H1 (cell line): Measurements from ENCODE around the gene DAPL1. TPM values are rescaled to one million over a fixed set of nuclear protein-coding genes. Genes with fewer than 3 reads are reported as not detected.

ENCODE experiments used
- BCL11A ChIP-seq, 2 experiments: IDR thresholded peaks; one replicate each; pipeline ENCODE4 v1.6.1; 2011; ENCODE audit warnings: low read depth in 2 of 2, low read length in 2 of 2, mild to moderate bottlenecking in 2 of 2
- CHD1 ChIP-seq: IDR thresholded peaks from 2 replicates; pipeline ENCODE4 v1.6.1; 2012; ENCODE audit warnings: low read depth, low read length, improper control_type of control experiment
- CHD7 ChIP-seq: fragments of 300-600 bp; sonication (generic); IDR thresholded peaks from 2 replicates; pipeline ENCODE4 v1.7.1; 2012; ENCODE audit warnings: low read length, moderate library complexity, mild to moderate bottlenecking, inconsistent platforms; ENCODE audit not compliant: insufficient replicate concordance
- CTBP2 ChIP-seq: IDR thresholded peaks from 2 replicates; pipeline ENCODE4 v1.7.0; 2011; ENCODE audit warnings: borderline replicate concordance, mild to moderate bottlenecking, moderate library complexity, mixed read lengths, low read length; ENCODE audit not compliant: insufficient read depth, insufficient read length
- JUND ChIP-seq: IDR thresholded peaks from 2 replicates; pipeline ENCODE4 v1.6.1; 2011; ENCODE audit warnings: mild to moderate bottlenecking, improper control_type of control experiment, low read length
- KDM4A ChIP-seq: IDR thresholded peaks from one replicate; pipeline ENCODE4 v1.7.1; 2012; ENCODE audit warnings: low read depth, mild to moderate bottlenecking, moderate library complexity, low read length, inconsistent platforms; ENCODE audit not compliant: severe bottlenecking
- RAD21 ChIP-seq, 2 experiments: IDR thresholded peaks in 1 of 2; conservative IDR thresholded peaks in 1 of 2; 2 replicates each; pipeline ENCODE4 v1.6.1; 2011; ENCODE audit warnings: low read depth in 2 of 2, low read length in 2 of 2, improper control_type of control experiment in 1 of 2, inconsistent platforms in 1 of 2, mild to moderate bottlenecking in 1 of 2, moderate library complexity in 1 of 2
- RXRA ChIP-seq: IDR thresholded peaks from 2 replicates; pipeline ENCODE4 v1.6.1; 2011; ENCODE audit warnings: low read depth, mild to moderate bottlenecking, low read length, moderate library complexity; ENCODE audit not compliant: insufficient read depth
- polyA plus RNA-seq, 7 experiments: library from polyadenylated mRNA; depleted of rRNA in 3 of 7; stranded (reverse) in 5 of 7; unstranded in 2 of 7; fragments of >200 nt in 5 of 7; fragments of 200-250 nt in 2 of 7; gene quantifications; 1 replicate in 5 of 7; 2 replicates in 1 of 7; 4 replicates in 1 of 7; pipeline versions ENCODE4 v1.2.1 to v1.2.3, GENCODE V29; 2011 to 2013; ENCODE audit warnings: missing spikeins in 2 of 7, mixed read lengths in 2 of 7
- total RNA-seq: library from RNA; stranded (reverse); fragmentation: NEBNext Ultra II Directional; extraction: Animal tissue kit (Norgen Biotek cat#: 25700); gene quantifications from 2 replicates; pipeline ENCODE4 v1.2.1, GENCODE V29; 2021
- TF ChIP-seq, protein P1 (sequence below): IDR thresholded peaks from 2 replicates; pipeline ENCODE4 v1.6.1; 2012; ENCODE audit warnings: inconsistent platforms

The DAPL1 gene
- total and polyA plus RNA-seq, 2 of the 8 experiments (the other 6 are each of a cell fraction or from before 2014, with no cell fraction given) = not detected

GRCh38 chr2:158750458-158751125 lies 44.5 kb upstream of the DAPL1 start (continued):
- TF ChIP-seq CHD7 (no peak), RXRA (no peak), JUND (no peak), BCL11A (IDR thresholded peaks at IDR 0.05; ENCODE audit: low read depth in 2 of 2, low read length in 2 of 2) (no peak), CHD1 (no peak), RAD21 (IDR thresholded peaks at IDR 0.05 in 1 of 2, conservative IDR thresholded peaks at IDR 0.05 in 1 of 2; ENCODE audit: low read depth in 2 of 2, low read length in 2 of 2) (no peak), KDM4A (no peak), CTBP2 (no peak)
- TF ChIP-seq, protein P1, sequence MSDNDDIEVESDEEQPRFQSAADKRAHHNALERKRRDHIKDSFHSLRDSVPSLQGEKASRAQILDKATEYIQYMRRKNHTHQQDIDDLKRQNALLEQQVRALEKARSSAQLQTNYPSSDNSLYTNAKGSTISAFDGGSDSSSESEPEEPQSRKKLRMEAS = no peak
